Endometrial microvascular endothelial cells (primary cell): ENCODE measurements around the gene PDGFB. TPM values are rescaled to one million over a fixed set of nuclear protein-coding genes. Genes with fewer than 3 reads are reported as not detected.

Experiments used
- in situ Hi-C: cut with HindIII; loops from 2 replicates; pipeline ENCODE4 v1.10.0; 2017; ENCODE audit warnings: low sequenced_read_pairs, low pct_unique_long_range_greater_than_20kb; ENCODE audit errors: inconsistent ontology term
- total RNA-seq: library from RNA; depleted of rRNA; stranded (reverse); fragments of >200 nt; gene quantifications from one replicate; pipeline ENCODE4 v1.2.3, GENCODE V29; 2015; ENCODE audit errors: inconsistent ontology term

The PDGFB gene
- total RNA-seq, result 64.7 TPM

- in situ Hi-C loops, result no loop called here
Measured at GRCh38 chr22:39244496-39245129, at the start of gene PDGFB. TSS of gene PDGFB (minus strand) at chr22:39244982. CDS start at chr22:39243963, 1,019 bp downstream.

DNA sequence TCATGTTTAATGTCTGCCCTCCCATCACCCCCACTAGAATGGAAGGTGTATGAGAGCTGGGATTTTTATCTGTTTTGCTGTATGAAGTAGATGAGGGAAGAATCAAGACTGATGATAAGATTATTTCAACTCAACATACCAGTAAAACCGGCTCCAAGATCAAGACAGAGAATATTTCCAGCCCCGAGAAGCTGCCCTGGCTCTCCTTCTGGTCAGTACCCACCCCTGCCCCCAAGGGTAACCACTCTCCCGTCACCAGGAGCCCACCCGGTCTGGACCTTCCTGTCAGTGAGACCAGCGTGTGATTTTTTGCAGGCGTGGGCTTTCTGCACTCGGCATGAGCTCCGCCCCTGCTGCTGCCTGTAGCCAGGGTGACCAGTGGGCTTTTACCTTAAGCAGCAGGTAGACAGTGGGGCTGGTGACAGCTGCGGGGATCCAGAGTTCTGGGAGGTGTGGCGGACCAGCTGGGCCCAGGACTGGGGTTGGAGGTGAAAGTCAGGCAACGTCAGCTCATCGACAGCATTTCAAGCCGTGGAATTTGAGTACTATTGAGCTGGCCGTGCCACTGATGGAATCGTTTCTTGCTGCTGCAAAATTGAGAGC is 49.1 kb upstream of the PDGFB start:
- in situ Hi-C loops, result no loop called here

DNA sequence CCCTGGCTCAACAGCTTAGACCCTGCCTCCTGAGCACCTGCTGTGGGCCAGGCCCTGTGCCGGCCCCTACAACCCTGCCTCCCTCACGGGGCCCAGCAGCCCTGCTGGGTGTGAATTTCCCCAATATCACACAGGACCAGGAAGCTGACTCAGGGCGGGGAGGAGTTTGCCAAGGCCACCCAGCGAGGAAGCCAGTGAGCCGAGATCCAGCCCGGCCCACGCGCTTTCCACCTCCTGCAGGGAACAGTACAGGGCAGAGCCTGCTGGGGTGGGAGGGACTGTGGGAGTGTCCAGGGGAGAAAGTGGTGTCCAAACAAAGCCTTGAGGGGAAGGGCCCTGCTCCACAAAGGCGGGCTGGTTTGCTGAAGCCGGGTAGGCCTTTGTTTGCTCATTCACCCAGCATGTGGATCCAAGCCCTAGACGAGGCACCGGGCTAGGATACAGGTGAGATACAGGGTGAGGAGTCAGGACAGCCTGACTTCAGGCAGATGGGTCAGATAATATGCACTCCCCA is 47.8 kb upstream of the PDGFB start:
- in situ Hi-C loops, result no loop called here

DNA sequence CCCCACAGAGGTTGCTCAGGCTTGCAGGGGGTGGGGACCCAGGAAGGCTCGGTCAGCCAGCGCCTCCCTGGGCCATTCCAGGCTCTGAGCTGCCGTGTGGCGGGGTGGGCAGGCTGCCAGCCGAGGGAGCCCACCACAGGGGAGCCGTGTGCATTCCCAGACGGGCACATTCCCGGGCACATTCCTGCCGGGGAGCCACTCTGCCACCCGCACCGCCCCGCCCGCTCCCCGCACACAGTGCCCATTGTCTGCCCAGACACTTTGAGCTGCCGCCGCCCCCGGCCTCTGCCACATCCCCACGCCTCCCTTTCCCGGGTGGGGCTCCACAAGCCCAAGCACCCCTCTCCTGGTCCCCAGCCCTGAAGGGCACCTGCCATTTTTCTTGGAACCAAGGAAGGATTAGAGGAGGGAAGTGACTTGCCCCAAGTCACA is 47.3 kb upstream of the PDGFB start:
- in situ Hi-C loops, result no loop called here

DNA sequence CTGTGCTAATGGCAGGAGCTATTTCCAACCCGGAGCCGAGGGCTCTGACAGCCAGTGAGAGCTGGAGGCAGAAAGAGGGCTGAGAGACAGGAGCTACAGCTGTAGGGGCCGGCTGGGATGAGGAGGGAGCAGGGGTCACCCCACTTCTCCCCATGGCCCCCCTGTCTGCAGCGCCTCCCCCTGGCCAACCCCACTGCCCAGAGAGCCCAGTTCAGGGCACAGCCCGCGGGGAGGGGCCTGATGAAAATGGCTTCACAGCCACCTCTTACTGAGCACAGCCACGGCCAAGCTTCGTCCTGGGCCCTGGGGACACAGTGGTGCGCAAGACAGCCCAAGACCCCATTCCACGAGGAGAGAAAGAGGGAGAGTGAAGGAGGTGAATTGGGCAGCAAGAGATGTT is 46.7 kb upstream of the PDGFB start:
- in situ Hi-C loops, result no loop called here

GRCh38 chr22:39290724-39291161 is 46.0 kb upstream of the PDGFB start:
- in situ Hi-C loops, result no loop called here

DNA sequence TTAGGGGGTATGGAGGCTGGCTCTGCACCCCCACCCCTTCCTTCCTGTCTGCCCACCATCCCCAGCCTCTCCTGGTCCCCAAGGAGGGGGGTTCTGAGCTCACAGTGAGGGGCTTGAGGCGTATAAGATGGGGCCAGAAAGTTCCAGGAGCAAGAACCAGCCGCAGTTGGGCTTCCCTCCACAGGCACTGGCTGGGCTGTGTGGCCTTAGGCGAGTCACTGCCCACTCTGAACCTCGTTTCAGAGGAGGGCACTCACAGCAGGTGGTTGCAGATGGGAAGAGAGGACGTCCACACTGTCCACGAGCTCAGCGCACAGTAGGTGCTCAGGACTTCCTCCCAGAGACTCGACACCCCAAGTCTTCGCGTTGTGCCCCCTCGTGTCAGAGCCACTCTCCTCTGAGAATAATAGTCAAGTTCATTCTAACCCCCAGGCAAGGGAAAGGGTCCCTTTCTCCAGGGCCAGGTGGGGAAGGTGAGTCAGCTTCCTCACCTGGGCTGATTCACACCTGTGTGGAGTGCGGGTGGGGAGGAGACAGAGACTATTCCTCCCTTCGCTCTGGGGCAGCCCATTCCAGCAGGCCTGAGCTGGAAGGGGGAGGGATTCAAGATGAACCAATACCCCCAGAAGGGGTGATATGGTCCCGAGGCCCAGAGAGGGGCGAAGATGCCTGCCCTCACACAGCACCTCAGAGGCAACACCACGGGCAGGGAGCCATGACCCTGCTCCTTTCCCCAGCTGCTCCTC is 45.4 kb upstream of the PDGFB start:
- in situ Hi-C loops, result no loop called here

- in situ Hi-C loops, result no loop called here
Measured at GRCh38 chr22:39289533-39289932, 44.8 kb upstream of the PDGFB start.

DNA sequence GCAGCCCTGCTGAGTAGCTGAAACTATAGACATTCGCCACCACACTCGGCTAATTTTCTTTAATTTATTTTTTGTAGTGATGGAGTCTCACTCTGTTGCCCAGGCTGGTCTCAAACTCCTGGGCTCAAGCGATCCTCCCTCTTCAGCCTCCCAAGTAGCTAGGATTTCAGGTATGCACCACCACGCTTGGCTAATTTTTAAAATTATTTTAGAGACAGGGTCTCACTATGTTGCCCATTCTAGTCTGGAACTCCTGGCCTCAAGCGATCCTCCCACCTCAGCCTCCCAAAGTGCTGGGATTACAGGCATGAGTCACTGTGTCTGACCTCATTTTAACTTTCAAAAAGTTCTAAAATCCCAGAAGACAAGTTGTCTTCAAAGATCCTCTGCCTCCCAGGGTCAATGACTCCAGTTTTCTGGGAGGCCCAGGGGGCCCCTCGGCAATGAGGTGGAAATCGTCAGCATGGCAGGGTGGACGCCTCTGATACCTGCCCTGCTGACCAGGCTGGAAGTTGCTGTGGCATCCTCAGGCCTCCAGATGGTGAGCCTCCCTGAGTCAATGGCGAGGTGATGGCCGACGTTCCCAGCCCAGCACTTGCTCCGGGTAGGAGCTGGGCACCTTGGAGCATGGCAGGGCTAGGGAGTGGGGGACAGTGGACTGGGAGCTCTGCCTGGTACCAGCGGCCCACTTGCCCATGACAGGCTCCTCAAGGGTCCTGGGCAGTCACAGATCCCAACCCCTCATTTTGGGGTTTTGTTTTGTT is 43.5 kb upstream of the PDGFB start:
- in situ Hi-C loops, result no loop called here

DNA sequence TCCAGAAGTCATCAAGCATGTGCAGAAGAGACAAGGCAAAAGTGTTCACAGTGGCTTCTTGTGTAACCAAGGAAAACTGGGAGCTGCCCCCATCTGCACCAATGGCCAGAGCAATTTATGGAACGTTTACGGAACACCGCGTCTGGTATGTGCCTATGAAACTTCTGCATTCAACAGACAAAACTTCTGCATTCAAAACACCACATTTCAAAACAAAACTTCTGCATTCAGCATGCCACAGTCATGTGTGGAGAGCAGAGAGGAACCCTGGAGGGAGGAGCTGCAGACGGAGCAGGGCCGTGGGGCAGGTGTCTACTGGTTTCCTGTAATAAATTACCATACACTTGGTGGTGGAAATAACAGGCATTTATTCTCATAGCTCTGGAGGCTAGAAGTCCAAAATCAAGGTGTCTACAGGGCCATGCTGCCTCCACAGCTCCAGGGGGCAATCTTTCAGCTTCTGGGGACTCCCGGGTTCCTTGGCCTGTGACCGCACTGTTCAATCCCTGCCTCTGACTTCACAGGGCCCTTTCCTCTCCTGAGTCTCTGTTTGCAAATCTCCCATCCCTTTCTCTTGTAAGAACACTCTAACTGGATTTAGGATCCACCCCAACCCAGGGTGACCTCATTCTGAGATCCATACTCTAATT is 42.4 kb upstream of the PDGFB start:
- in situ Hi-C loops, result no loop called here

- in situ Hi-C loops, result no loop called here
Measured at GRCh38 chr22:39284983-39285382, 40.2 kb upstream of the PDGFB start.

- in situ Hi-C loops, result no loop called here
Measured at GRCh38 chr22:39284142-39284980, 39.6 kb upstream of the PDGFB start.

- in situ Hi-C loops, result no loop called here
Measured at GRCh38 chr22:39283322-39284141, 38.8 kb upstream of the PDGFB start.

- in situ Hi-C loops, result no loop called here
Measured at GRCh38 chr22:39282645-39283321, 38.0 kb upstream of the PDGFB start.

DNA sequence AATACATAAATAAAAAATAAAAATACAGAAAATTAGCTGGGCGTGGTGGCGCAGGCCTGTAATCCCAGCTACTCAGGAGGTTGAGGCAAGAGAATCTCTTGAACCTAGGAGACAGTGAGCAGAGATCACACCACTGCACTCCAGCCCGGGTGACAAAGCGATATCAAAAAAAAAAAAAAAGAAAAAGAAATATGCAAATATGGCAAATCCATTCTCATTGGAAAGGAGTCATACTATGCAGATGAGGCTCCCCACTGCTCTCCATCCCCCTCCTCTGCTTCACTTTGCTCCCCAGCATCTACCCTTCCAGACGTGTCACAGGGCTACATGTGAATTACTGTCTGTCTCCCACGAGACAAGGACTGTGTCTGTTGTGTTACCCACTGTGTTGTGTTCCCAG is 36.3 kb upstream of the PDGFB start:
- in situ Hi-C loops, result no loop called here

GRCh38 chr22:39280250-39280649 is 35.5 kb upstream of the PDGFB start:
- in situ Hi-C loops, result no loop called here
